ENCODE data around the gene UBN2.

DNA sequence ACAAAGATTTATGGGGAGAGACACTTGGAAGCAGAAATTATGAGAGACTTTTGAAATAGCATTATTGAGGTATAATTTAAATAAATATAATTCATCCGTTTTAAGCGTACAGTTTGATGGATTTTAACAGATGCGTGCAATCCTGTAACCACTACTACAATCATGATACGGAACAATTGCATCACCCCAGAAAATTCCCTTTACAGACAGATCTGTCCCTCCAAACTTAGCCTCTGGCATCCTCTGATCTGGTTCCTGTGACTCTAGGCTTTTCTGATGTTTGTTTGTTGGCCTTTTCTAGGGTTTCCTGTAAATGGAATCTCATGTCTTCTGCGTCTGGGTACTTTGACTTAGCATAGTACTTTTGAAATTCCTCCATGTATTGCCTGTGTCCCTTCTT is 15.5 kb downstream of the UBN2 start:
- TF ChIP-seq, protein P1, sequence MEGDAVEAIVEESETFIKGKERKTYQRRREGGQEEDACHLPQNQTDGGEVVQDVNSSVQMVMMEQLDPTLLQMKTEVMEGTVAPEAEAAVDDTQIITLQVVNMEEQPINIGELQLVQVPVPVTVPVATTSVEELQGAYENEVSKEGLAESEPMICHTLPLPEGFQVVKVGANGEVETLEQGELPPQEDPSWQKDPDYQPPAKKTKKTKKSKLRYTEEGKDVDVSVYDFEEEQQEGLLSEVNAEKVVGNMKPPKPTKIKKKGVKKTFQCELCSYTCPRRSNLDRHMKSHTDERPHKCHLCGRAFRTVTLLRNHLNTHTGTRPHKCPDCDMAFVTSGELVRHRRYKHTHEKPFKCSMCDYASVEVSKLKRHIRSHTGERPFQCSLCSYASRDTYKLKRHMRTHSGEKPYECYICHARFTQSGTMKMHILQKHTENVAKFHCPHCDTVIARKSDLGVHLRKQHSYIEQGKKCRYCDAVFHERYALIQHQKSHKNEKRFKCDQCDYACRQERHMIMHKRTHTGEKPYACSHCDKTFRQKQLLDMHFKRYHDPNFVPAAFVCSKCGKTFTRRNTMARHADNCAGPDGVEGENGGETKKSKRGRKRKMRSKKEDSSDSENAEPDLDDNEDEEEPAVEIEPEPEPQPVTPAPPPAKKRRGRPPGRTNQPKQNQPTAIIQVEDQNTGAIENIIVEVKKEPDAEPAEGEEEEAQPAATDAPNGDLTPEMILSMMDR (IDR thresholded peaks at IDR 0.05; ENCODE audit: insufficient read depth, low read length, poor library complexity, severe bottlenecking) = no peak
- TF ChIP-seq EZH2phosphoT487 (conservative IDR thresholded peaks at IDR 0.05; ENCODE audit: low read length) = no peak

Data from SU-DHL-6 (cell line).